ENCODE data around the gene SEC63. TPM values are rescaled to one million over a fixed set of nuclear protein-coding genes. Genes with fewer than 3 reads are reported as not detected.
"Not testable (repeated sequence)": the region's sequence is repeated elsewhere in the genome, so short reads cannot be mapped to it uniquely, and the experiment has no call there.

The SEC63 gene
- total RNA-seq, 1 experiment from 2014 or later: 97.6 TPM

DNA sequence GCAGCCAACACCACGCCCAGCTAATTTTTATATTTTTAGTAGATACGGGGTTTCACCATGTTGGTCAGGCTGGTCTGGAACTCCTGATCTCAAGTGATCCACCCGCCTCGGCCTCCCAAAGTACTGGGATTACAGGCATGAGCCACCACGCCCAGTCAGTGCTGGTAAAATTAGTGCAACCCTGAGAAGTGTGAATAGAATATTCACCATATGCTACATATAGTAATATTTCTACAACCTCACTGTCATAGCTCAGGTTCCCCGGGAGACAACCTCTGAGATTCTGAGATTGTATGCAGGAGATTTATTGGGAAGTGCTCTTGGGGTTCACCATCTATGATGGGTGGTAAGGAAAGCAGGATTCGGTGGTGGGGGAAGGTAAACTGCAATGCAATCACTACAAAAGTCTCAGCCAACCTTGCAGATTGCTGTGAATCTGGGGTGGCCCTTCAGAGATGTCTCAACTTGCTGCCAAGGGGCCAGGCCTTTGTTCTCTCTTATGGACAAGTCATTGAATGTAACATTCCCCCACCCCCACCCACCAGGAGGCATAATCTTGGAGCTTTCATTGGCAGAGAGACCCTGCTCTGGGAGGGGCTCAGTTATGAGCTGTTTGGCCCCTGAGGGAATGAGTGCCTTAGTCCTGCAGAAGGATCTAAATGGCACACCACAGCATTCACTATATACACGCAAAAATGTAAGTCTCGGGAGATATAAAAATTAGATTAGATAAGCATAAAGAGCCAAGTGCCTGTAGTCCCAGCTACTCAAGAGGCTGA is 34.0 kb upstream of the SEC63 start:
- ChIA-PET POLR2A (interaction anchor here (0.5 to 0.6 kb wide), 3 partner anchors 18 to 502 kb away, joined by 5 read pairs; no protein-coding TSS in a partner anchor), CTCF (interaction anchor here (0.6 to 2.1 kb wide), 5 partner anchors 12 to 1215 kb away, joined by 3 to 8 read pairs (median 4); no protein-coding TSS in a partner anchor)
- peaks cover 56% of the 10 kb centered on the region for H3K4me1 Mint-ChIP-seq
- no peaks in the 10 kb centered on the region for H3K36me3 Mint-ChIP-seq
- ATAC-seq (peak; percentile 34), DNase-seq (ENCODE audit: low spot score) (no peak)
- no peak overlapping the region for H3K4me3 Mint-ChIP-seq
- H3K27ac Mint-ChIP-seq: no peak overlapping the region
- TF ChIP-seq CREM (CRISPR knock-in tag; IDR thresholded peaks at IDR 0.05) (no peak), TP53 (CRISPR knock-in tag; IDR thresholded peaks at IDR 0.05) (no peak), ELF4 (CRISPR knock-in tag; IDR thresholded peaks at IDR 0.05; ENCODE audit: low read depth) (no peak), USF1 (CRISPR knock-in tag; IDR thresholded peaks at IDR 0.05) (no peak), NFATC4 (CRISPR knock-in tag; IDR thresholded peaks at IDR 0.05) (no peak), E2F1 (CRISPR knock-in tag; IDR thresholded peaks at IDR 0.05) (no peak)
- TF ChIP-seq, protein P1, sequence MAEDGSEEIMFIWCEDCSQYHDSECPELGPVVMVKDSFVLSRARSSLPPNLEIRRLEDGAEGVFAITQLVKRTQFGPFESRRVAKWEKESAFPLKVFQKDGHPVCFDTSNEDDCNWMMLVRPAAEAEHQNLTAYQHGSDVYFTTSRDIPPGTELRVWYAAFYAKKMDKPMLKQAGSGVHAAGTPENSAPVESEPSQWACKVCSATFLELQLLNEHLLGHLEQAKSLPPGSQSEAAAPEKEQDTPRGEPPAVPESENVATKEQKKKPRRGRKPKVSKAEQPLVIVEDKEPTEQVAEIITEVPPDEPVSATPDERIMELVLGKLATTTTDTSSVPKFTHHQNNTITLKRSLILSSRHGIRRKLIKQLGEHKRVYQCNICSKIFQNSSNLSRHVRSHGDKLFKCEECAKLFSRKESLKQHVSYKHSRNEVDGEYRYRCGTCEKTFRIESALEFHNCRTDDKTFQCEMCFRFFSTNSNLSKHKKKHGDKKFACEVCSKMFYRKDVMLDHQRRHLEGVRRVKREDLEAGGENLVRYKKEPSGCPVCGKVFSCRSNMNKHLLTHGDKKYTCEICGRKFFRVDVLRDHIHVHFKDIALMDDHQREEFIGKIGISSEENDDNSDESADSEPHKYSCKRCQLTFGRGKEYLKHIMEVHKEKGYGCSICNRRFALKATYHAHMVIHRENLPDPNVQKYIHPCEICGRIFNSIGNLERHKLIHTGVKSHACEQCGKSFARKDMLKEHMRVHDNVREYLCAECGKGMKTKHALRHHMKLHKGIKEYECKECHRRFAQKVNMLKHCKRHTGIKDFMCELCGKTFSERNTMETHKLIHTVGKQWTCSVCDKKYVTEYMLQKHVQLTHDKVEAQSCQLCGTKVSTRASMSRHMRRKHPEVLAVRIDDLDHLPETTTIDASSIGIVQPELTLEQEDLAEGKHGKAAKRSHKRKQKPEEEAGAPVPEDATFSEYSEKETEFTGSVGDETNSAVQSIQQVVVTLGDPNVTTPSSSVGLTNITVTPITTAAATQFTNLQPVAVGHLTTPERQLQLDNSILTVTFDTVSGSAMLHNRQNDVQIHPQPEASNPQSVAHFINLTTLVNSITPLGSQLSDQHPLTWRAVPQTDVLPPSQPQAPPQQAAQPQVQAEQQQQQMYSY (CRISPR knock-in tag; IDR thresholded peaks at IDR 0.05): no peak
- TF ChIP-seq, protein P2, sequence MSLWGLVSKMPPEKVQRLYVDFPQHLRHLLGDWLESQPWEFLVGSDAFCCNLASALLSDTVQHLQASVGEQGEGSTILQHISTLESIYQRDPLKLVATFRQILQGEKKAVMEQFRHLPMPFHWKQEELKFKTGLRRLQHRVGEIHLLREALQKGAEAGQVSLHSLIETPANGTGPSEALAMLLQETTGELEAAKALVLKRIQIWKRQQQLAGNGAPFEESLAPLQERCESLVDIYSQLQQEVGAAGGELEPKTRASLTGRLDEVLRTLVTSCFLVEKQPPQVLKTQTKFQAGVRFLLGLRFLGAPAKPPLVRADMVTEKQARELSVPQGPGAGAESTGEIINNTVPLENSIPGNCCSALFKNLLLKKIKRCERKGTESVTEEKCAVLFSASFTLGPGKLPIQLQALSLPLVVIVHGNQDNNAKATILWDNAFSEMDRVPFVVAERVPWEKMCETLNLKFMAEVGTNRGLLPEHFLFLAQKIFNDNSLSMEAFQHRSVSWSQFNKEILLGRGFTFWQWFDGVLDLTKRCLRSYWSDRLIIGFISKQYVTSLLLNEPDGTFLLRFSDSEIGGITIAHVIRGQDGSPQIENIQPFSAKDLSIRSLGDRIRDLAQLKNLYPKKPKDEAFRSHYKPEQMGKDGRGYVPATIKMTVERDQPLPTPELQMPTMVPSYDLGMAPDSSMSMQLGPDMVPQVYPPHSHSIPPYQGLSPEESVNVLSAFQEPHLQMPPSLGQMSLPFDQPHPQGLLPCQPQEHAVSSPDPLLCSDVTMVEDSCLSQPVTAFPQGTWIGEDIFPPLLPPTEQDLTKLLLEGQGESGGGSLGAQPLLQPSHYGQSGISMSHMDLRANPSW (CRISPR knock-in tag; conservative IDR thresholded peaks at IDR 0.05; ENCODE audit: low read depth): no peak
- no peaks in the 10 kb centered on the region for H3K9me3 Mint-ChIP-seq
- H3K27me3 Mint-ChIP-seq (ENCODE audit: low read depth): peaks cover 69% of the 10 kb centered on the region

- Mint-ChIP-seq H3K4me3 (no peak overlapping the region), H3K9me3 (no peaks in the 10 kb centered on the region), H3K36me3 (no peaks in the 10 kb centered on the region), H3K4me1 (peaks cover 56% of the 10 kb centered on the region), H3K27me3 (ENCODE audit: low read depth) (peaks cover 78% of the 10 kb centered on the region), H3K27ac (no peak overlapping the region)
- no peak for TF ChIP-seq ATF2 (CRISPR knock-in tag; IDR thresholded peaks at IDR 0.05; ENCODE audit: borderline replicate concordance, low read depth)
- ATAC-seq (no peak), DNase-seq (ENCODE audit: low spot score) (no peak)
- POLR2A ChIA-PET: no interaction called here
- CTCF ChIA-PET: interaction anchor here (2.1 kb wide), 1 partner anchor 11 kb away, joined by 8 read pairs; no protein-coding TSS in a partner anchor
Observed at GRCh38 chr6:107991061-107991460, 33.1 kb upstream of the SEC63 start.

- CTCF ChIA-PET: interaction anchor here (2.1 kb wide), 1 partner anchor 10 kb away, joined by 8 read pairs; no protein-coding TSS in a partner anchor
- H3K4me1 Mint-ChIP-seq: peaks cover 59% of the 10 kb centered on the region
- H3K4me3 Mint-ChIP-seq; POLR2A ChIA-PET; H3K9me3 Mint-ChIP-seq; DNase-seq (ENCODE audit: low spot score); ATAC-seq; H3K27ac Mint-ChIP-seq; H3K36me3 Mint-ChIP-seq: not testable (repeated sequence)
- H3K27me3 Mint-ChIP-seq (ENCODE audit: low read depth): peaks cover 78% of the 10 kb centered on the region
Observed at GRCh38 chr6:107990587-107990986, 32.6 kb upstream of the SEC63 start.
